GM12878 (cell line): Measurements from ENCODE around the gene MAST1.

ENCODE experiments used
- CEBPB ChIP-seq, 2 experiments: fragments of 150-350 bp in 1 of 2; IDR thresholded peaks; 2 replicates each; pipeline ENCODE4 v1.6.1; 2012 to 2014; ENCODE audit warnings: low read depth in 2 of 2, low read length in 2 of 2, borderline replicate concordance in 1 of 2, inconsistent platforms in 1 of 2
- CTCF ChIP-seq, 3 experiments: IDR thresholded peaks in 2 of 3; conservative IDR thresholded peaks in 1 of 3; 2 replicates each; pipeline ENCODE4 v1.5.1; 2011; ENCODE audit warnings: low read depth in 3 of 3, low read length in 3 of 3, mild to moderate bottlenecking in 3 of 3, control low read depth in 2 of 3, moderate library complexity in 2 of 3, inconsistent platforms in 1 of 3, mixed read lengths in 1 of 3; ENCODE audit not compliant: control insufficient read depth in 2 of 3, insufficient read depth in 1 of 3; ENCODE audit errors: extremely low read depth in 1 of 3
- EED ChIP-seq: sonication (generic); IDR thresholded peaks from 2 replicates; pipeline ENCODE4 v1.6.1; 2016; ENCODE audit warnings: antibody characterized with exemption, low read depth
- EGR1 ChIP-seq, 2 experiments: IDR thresholded peaks; 1 replicate in 1 of 2; 2 replicates in 1 of 2; pipeline ENCODE4 v1.6.1; 2011 to 2012; ENCODE audit warnings: low read depth in 2 of 2, low read length in 2 of 2, borderline replicate concordance in 1 of 2, mild to moderate bottlenecking in 1 of 2, moderate library complexity in 1 of 2
- EZH2 ChIP-seq: IDR thresholded peaks from 2 replicates; pipeline ENCODE4 v1.6.1; 2012; ENCODE audit warnings: low read depth, mild to moderate bottlenecking, control low read depth, inconsistent platforms, low read length, borderline replicate concordance; ENCODE audit not compliant: control insufficient read depth
- HDAC2 ChIP-seq: fragments of 200-600 bp; sonication (generic); IDR thresholded peaks from 2 replicates; pipeline ENCODE4 v1.6.1; 2017
- MXI1 ChIP-seq: fragments of 150-350 bp; IDR thresholded peaks from 2 replicates; pipeline ENCODE4 v1.6.1; 2011; ENCODE audit warnings: low read depth, mild to moderate bottlenecking, inconsistent platforms, low read length, improper control_type of control experiment
- PAX5 ChIP-seq: IDR thresholded peaks from 2 replicates; pipeline ENCODE4 v1.6.1; 2011; ENCODE audit warnings: low read depth, low read length, borderline replicate concordance
- POLR2A ChIP-seq: IDR thresholded peaks from 2 replicates; pipeline ENCODE4 v1.6.1; 2011; ENCODE audit warnings: low read depth, mild to moderate bottlenecking, low read length
- RBBP5 ChIP-seq: fragments of 200-600 bp; sonication (generic); conservative IDR thresholded peaks from 2 replicates; pipeline ENCODE4 v1.6.1; 2016
- SIN3A ChIP-seq: IDR thresholded peaks from 2 replicates; pipeline ENCODE4 v1.6.1; 2012; ENCODE audit warnings: low read depth, low read length, improper control_type of control experiment
- SMC3 ChIP-seq: IDR thresholded peaks from 2 replicates; pipeline ENCODE4 v1.6.1; 2011; ENCODE audit warnings: low read length, improper control_type of control experiment, borderline replicate concordance
- TF ChIP-seq, protein P1 (sequence below): IDR thresholded peaks from 2 replicates; pipeline ENCODE4 v1.6.1; 2012; ENCODE audit warnings: low read length, inconsistent platforms

GRCh38 chr19:12907166-12907565 is 68.9 kb downstream of the MAST1 start:
- no peak for TF ChIP-seq CTCF (IDR thresholded peaks at IDR 0.05 in 2 of 3, conservative IDR thresholded peaks at IDR 0.05 in 1 of 3; ENCODE audit: control insufficient read depth in 2 of 3, extremely low read depth in 1 of 3, insufficient read depth in 1 of 3, low read depth in 3 of 3, low read length in 3 of 3)
- no peak for TF ChIP-seq MXI1
- no peak for TF ChIP-seq EED
- TF ChIP-seq SMC3 = no peak
- no peak for TF ChIP-seq POLR2A
- TF ChIP-seq RBBP5 = no peak
- TF ChIP-seq EGR1 (IDR thresholded peaks at IDR 0.05; ENCODE audit: borderline replicate concordance in 1 of 2, low read depth in 2 of 2, low read length in 2 of 2) = no peak
- TF ChIP-seq, protein P1, sequence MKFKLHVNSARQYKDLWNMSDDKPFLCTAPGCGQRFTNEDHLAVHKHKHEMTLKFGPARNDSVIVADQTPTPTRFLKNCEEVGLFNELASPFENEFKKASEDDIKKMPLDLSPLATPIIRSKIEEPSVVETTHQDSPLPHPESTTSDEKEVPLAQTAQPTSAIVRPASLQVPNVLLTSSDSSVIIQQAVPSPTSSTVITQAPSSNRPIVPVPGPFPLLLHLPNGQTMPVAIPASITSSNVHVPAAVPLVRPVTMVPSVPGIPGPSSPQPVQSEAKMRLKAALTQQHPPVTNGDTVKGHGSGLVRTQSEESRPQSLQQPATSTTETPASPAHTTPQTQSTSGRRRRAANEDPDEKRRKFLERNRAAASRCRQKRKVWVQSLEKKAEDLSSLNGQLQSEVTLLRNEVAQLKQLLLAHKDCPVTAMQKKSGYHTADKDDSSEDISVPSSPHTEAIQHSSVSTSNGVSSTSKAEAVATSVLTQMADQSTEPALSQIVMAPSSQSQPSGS = no peak
- TF ChIP-seq SIN3A = no peak
- no peak for TF ChIP-seq CEBPB (IDR thresholded peaks at IDR 0.05; ENCODE audit: borderline replicate concordance in 1 of 2, low read depth in 2 of 2, low read length in 2 of 2)
- no peak for TF ChIP-seq EZH2
- TF ChIP-seq PAX5 = no peak
- no peak for TF ChIP-seq HDAC2
